Measurements from ENCODE around the gene TMEM258.

GRCh38 chr11:61791737-61792309 lies 576 bp downstream of the TMEM258 start:
- no peak for TF ChIP-seq EZH2 (IDR thresholded peaks at IDR 0.05; ENCODE audit: insufficient read depth, poor library complexity, severe bottlenecking)
- no peak for TF ChIP-seq EZH2phosphoT487 (IDR thresholded peaks at IDR 0.05; ENCODE audit: insufficient read depth, low read depth)
